GM10266 (cell line): Measurements from ENCODE around the gene SLC12A4.

ENCODE experiments used
- DNase-seq: peaks from one replicate; pipeline ENCODE4 v3.0.0; 2012; ENCODE audit errors: extremely low spot score
- CTCF ChIP-seq: IDR thresholded peaks from 2 replicates; pipeline ENCODE4 v1.5.1; 2012; ENCODE audit warnings: mild to moderate bottlenecking, low read depth; ENCODE audit not compliant: control insufficient read depth, insufficient read depth; ENCODE audit errors: missing control alignments

SLC12A4 gene

GRCh38 chr16:67971111-67971510 is 2.7 kb upstream of the SLC12A4 start:
- TF ChIP-seq CTCF: no peak
- no peak for DNase-seq

DNA sequence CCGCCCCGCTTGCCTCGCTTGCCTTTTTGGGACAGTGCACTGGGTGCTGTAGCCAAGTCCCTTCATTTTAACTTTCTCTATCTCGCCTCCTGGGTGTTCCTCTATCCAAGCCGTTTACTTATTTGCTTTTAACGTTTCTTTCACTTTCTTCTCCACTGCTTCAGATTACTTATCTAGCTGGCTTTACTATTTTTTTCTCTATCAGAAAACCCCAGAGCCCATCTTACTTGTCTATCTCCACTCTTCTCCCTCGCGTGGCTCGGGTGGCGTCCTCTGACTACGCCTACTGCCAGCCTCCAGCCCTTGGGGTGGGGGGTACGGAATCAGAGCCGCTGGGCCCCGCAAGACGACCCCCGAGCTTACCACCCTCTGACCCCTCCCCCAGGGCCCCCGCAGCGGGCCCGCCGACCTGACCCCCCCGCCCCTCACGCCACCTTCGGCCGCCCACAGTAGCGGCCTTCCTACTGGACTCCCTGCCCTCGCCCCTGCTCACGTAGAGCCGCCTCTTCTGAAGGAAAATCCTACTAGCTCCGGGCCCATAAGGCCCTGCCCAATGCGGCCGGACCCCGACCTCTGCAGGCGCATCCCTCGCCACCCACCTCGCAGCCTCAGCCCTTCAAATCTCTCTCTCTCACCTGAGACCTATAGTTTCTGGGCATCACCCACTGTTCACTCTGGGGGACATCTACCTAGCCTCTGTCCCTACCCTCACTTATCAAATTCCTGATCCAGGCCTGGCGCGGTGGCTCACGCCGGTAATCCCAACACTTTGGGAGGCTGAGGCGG is 1.0 kb upstream of the SLC12A4 start:
- TF ChIP-seq CTCF: no peak
- DNase-seq: peak; percentile 65

DNA sequence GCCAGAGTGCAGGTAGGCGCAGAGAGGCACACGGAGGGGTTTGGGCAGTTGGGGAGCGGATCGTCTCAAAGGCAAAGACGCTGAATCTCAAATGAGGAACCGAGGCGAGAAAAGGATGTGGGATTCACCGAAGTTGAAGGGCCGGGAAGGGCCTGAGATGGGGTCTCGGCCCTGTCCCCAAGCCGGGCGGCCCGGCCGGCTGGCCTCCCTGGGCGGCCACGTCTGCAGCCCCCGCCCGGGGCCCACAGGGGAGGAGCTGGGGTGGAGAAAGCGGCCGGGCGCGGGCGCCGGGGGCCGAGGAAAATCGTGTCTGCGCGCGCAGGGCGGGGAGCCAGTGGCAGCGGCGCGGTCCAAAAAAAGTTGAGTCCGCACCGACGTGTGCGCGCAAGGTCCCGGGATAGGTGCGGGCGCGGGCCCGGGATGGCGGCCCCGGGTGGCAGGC is 458 bp downstream of the SLC12A4 start:
- DNase-seq: peak; percentile 74
- no peak for TF ChIP-seq CTCF

GRCh38 chr16:67967183-67967957 is 1.1 kb downstream of the SLC12A4 start:
- DNase-seq: peak; percentile 62
- TF ChIP-seq CTCF: peak; percentile 9

GRCh38 chr16:67966549-67967182 is 1.8 kb downstream of the SLC12A4 start:
- DNase-seq: no peak

More at GRCh38 chr16:67966549-67967182, 1.8 kb downstream of the SLC12A4 start:
- no peak for TF ChIP-seq CTCF
